Measurements from ENCODE around the gene POPDC2.

POPDC2 gene

DNA sequence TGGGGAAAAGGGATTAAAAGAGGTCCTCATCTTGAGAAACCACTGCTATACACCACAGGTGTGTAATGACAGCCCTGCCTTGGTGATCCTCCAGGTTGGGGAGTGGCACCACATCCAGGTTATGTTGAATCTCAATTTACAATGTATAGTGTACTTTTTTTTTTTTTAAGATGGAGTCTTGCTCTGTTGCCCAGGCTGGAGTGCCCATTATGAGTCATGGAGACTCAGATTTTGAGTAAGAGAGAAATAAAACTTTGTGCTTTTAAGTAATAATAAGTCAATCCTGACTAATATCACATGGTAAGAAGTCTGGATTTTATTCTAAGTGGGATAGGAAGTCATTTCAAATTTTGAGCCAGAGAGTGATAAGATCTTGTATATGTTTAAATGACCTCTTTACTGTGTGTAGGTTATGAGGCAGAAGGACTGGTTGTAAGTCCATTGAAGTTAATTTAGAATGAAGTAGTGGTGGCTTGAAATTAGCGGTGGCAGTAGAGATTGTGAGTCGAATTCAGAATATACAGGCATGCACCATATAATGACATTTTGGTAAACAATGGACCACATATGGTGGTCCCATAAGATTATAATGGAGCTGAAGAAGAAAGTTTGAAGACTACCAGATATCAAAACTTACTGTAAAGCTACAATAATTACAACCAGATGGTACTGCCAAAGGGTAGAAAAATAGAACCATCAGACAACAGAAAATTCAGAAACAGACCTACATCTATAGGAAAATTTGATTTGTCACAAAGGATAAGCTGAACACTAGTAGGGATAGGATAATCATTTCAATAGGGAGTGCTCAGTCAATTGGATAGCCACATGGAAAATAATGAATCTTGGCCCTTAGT, 20.7 kb downstream of the POPDC2 start:
- DNase-seq, result peak; percentile 28

- DNase-seq, result no peak
These were observed 22.5 kb downstream of the POPDC2 start for GRCh38 chr3:119637679-119638477.

DNA sequence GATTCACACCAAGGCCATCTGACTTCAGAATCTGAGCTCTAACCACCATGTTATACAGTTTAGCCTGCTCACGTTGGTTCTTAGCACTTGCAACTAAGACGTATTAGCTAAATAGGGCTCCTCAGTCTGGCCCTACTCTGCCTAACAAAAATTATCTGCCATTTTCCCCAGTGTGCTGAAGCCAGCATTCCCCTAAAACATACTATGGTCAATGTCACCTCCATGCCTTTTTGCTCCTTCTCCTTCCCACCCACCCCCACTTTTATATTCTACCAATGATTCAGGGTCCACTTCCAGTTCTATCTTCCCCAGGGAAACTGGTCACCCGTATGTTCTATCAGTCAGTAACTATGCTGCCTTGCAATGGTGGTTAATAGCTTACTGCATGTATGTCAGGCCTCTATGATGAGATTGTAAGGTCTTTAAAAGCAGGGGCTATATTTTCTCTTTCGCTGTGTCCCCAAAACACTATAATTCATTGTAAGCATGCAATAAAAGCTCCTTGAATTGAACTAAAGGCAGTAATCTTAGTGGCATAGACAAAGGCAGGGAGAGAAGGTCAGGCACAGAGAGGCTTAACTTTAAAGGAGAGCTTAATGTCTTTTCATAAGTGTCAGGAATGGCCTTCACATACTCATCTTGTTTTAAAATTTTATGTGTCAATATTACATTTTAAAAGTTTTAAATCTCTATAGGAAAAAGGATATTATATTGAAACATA, 23.3 kb downstream of the POPDC2 start:
- no peak for DNase-seq

DNA sequence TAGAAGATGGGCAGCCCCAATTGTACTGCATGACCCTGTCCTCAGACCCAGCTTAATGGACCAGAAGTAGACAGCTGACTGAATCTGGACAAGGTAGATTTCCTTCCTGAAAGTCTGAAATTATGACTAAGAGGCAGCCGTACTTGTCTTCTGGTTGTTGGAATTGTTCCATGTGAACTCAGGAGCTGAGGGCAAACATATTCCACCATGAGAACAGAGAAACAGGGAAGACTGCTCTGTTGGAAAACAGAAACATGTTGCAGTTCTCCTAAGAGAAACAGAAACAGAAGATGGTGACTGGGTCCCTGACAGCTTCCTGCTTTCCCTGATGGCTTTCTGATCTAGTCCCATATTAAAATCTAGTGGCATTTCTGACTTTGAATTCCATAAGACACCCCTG, 24.1 kb downstream of the POPDC2 start:
- no peak for DNase-seq

- DNase-seq, result no peak
These were observed 24.7 kb downstream of the POPDC2 start for GRCh38 chr3:119635719-119636118.

GRCh38 chr3:119632829-119633228, 27.6 kb downstream of the POPDC2 start:
- DNase-seq, result no peak

DNA sequence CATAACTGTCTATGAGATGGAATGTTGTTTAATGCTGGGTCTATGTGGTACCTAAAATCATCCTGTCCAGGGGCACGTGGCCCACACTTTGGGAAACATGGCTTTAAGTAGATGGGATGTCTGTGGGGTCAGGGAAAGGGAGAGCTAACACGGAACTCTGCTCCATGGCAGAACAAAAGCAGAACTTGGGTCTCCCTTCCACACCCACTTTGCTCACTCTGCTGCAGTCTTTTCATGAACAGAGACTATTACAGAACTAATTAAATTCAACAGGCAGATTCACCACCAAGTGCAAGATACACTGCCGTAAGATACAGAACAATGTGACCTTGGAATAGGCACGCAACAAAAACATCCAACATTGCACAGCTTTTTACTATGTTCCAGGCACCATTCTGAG, 28.2 kb downstream of the POPDC2 start:
- DNase-seq, result no peak

- no peak for DNase-seq
These were observed 28.9 kb downstream of the POPDC2 start for GRCh38 chr3:119631516-119631915.

- DNase-seq, result no peak
These were observed 29.5 kb downstream of the POPDC2 start for GRCh38 chr3:119630880-119631329.

DNA sequence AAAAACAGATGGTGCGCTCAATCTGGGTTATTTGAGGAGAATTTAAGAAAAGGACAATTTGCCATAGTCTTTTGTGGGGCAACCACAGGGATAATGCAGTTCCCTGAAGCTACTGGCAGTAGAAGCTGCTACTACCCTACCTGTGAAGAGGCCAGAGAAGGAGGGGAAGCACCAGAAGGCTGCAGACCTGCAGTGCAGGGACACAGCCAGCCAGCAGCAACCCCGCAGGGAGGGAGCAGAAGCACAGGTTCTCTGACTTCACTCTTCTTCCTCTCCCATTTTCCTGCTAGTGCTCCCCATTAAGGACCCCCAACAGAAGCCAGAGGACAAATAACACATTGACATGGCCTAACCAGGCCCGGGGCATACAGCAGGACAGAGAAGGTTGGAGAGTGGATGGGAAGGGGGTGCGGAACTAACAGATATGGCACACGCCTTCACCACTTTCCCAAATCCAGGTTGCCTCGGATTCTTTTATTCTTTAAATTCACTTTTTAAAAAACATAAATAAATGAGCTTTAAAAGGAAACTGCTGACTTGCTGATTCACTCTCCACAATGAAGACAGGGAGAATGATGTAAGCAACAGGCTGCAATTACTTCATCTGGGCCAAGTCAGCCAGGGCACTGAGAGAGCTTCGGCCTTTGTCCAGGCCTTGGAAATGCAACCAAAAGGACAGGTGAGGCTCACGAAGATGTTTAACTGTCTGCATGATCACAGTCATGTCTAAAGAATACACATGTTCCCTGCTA, 30.1 kb downstream of the POPDC2 start:
- DNase-seq, result no peak

- no peak for DNase-seq
These were observed 31.5 kb downstream of the POPDC2 start for GRCh38 chr3:119628816-119629445.

GRCh38 chr3:119628390-119628789, 32.0 kb downstream of the POPDC2 start:
- peak; percentile 53 for DNase-seq

- peak; percentile 49 for DNase-seq
These were observed 32.9 kb downstream of the POPDC2 start for GRCh38 chr3:119627461-119627860.

DNA sequence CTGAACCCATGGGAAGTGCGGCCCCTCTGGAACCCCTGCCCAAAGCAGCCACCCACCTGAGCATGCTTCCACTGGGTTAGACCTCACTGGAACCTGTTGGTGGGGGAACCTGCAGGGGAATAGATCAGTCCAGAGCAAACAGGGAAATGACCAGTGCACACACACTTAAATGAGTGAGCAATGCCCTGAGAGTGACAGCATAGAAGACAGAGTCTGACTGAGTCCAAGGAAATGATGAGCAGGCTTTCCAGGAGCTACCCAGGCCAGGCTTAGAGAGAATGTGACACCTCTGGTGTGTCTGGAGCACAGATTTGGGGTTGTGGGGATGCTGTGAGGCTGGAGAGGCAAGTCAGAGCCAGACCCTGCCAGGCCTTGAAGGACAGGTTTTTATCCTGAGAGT, 34.2 kb downstream of the POPDC2 start:
- DNase-seq, result no peak

- no peak for DNase-seq
These were observed 34.8 kb downstream of the POPDC2 start for GRCh38 chr3:119625451-119626153.

DNA sequence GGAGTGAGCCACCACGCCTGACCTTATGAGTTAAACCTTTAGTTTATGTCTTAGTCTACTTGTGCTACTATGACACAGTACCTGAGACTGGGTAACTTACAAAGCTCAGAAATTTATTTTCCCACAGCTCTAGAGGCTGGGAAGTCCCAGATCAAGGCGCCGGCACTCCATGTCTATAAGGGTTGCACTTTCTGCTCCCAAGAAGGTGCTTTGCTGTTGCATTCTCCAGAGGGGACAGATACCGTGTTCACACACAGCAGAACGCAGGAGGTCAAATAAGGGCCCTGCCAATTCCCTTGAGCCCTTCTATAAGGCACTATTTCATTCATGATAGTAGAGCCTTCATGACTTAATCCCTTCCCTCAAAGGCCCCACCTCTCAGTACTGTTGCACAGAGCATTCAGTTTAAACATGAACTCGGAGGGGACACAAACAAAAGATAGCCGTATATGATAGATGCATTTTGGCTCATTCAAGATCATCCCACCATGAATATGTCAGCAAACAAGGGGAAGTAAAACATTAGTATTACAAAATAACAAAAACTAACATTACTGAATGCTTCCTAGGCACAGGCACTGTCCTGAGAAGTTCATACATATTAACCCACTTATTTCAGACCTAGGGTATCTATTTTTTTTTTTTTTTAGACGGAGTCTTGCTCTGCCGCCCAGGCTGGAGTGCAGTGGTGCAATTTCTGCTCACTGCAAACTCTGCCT, 36.2 kb downstream of the POPDC2 start:
- no peak for DNase-seq

DNA sequence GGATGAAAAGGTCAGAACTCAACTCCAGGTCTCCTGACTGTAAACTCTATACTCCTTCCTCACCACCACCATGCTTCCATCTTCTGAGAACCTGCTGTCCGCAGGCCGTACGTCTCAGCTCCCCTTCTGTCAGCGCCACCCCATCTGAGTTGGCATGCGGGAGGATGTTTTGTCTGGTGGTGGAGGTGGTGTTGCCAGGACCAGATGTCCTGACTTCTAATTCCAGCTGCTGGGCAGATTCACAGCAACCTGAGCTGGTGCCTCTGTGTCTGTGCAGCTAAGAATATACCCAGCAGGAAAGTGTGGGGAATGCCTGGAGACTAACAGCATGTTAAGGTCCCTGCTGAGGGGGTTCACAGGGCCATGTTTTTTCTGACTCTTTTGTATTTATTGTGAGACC, 39.5 kb downstream of the POPDC2 start:
- no peak for DNase-seq

GRCh38 chr3:119619094-119619493, 41.3 kb downstream of the POPDC2 start:
- DNase-seq, result no peak

DNA sequence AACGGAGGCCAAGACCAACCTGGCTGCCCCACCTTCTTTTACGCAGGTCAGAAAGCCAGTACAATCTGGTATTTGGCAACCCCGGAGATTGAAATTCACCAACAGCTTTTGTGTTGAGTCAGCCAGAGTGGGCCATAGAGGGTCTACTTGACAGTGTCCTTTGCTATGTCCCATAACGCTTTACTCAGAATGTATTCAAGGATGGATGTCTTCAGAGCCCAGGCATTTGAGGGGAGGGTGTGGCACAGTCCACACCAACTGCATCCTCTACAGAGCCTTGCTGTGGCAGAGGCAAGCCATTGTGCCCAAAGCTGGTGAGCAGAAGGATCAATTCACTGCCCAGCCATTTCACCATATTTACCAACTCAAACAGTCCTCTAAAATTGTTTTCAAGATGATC, 44.3 kb downstream of the POPDC2 start:
- no peak for DNase-seq

GRCh38 chr3:119613872-119614271, 46.5 kb downstream of the POPDC2 start:
- DNase-seq, result no peak

DNA sequence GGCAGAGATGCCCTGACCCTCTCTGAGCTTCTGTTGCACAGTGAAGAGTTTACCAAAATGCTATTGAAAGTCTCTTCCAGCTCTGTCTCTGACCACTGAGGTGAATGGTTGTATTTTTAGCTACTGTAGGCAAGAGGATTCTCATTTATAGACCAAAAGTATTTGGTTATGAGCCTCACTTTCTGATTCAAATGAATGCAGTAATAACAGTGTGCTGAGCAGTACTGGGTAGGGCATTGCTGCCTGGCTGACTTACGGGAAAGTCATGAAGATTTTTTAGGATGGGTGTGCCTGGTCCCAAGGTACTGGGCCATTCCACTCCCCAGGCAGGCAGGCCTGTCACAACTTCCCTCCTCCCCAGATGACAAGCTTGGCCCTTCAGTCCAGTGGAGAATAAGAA, 47.2 kb downstream of the POPDC2 start:
- no peak for DNase-seq
